Mesendoderm (in vitro differentiated cells): ENCODE results near the gene AAMP.

Experiments
- DNase-seq: peaks from one replicate; pipeline ENCODE4 v3.0.0; 2013
- H2AK5ac ChIP-seq: 2 replicates; pipeline ENCODE4 v1.6.1; 2013; ENCODE audit warnings: low read length, inconsistent platforms
- H2BK120ac ChIP-seq: 2 replicates; pipeline ENCODE4 v1.6.1; 2013; ENCODE audit warnings: low read depth, mild to moderate bottlenecking, low read length, moderate library complexity, mixed read lengths
- H2BK15ac ChIP-seq: replicated peaks from 2 replicates; pipeline ENCODE4 v1.6.1; 2013; ENCODE audit warnings: low read depth, mild to moderate bottlenecking, moderate library complexity
- H2BK5ac ChIP-seq: 2 replicates; pipeline ENCODE4 v1.6.1; 2013; ENCODE audit warnings: low read length, inconsistent platforms
- H3K18ac ChIP-seq: 2 replicates; pipeline ENCODE4 v1.6.1; 2013; ENCODE audit warnings: mild to moderate bottlenecking, low read length, mixed read lengths
- H3K23ac ChIP-seq: one replicate; pipeline ENCODE4 v1.6.1; 2013; ENCODE audit warnings: low read length
- H3K27ac ChIP-seq: 2 replicates; pipeline ENCODE4 v1.5.1; 2013; ENCODE audit warnings: low read depth, mild to moderate bottlenecking, inconsistent platforms, low read length, moderate library complexity
- H3K27me3 ChIP-seq: 2 replicates; pipeline ENCODE4 v1.6.1; 2013; ENCODE audit warnings: low read length, control low read depth, mild to moderate bottlenecking, inconsistent platforms; ENCODE audit not compliant: insufficient read depth, poor library complexity
- H3K36me3 ChIP-seq: 2 replicates; pipeline ENCODE4 v1.6.1; 2013; ENCODE audit warnings: low read length, inconsistent platforms; ENCODE audit not compliant: control insufficient read depth, insufficient read depth
- H3K4ac ChIP-seq: one replicate; pipeline ENCODE4 v1.6.1; 2013; ENCODE audit warnings: low read depth, mild to moderate bottlenecking, low read length, moderate library complexity
- H3K4me1 ChIP-seq: 2 replicates; pipeline ENCODE4 v1.6.1; 2013; ENCODE audit warnings: low read depth, low read length, inconsistent platforms; ENCODE audit not compliant: control insufficient read depth
- H3K4me2 ChIP-seq: 2 replicates; pipeline ENCODE4 v1.6.1; 2013; ENCODE audit warnings: low read length
- H3K4me3 ChIP-seq: 2 replicates; pipeline ENCODE4 v1.5.1; 2013; ENCODE audit warnings: mild to moderate bottlenecking, low read length
- H3K56ac ChIP-seq: one replicate; pipeline ENCODE4 v1.6.1; 2013; ENCODE audit warnings: low read length
- H3K79me1 ChIP-seq: 2 replicates; pipeline ENCODE4 v1.6.1; 2013; ENCODE audit warnings: low read length, inconsistent platforms
- H3K79me2 ChIP-seq: 2 replicates; pipeline ENCODE4 v1.6.1; 2013; ENCODE audit warnings: mild to moderate bottlenecking, low read length; ENCODE audit not compliant: control insufficient read depth, insufficient read depth
- H3K9ac ChIP-seq: 2 replicates; pipeline ENCODE4 v1.6.1; 2013; ENCODE audit warnings: low read length, inconsistent platforms
- H4K5ac ChIP-seq: one replicate; pipeline ENCODE4 v1.6.1; 2013; ENCODE audit warnings: low read length
- H4K8ac ChIP-seq: one replicate; pipeline ENCODE4 v1.6.1; 2013; ENCODE audit warnings: low read depth, mild to moderate bottlenecking, control low read depth, low read length, moderate library complexity
- WGBS: extraction: QIAGEN DNeasy Blood & Tissue Kit; methylation state at CpG from one replicate; pipeline ENCODE4 v1.1.7; 2013; ENCODE audit warnings: low lambda C conversion rate, missing lambda C conversion rate; ENCODE audit not compliant: insufficient coverage; ENCODE audit errors: extremely low coverage; 5-methylcytosine and 5-hydroxymethylcytosine counted together

The AAMP gene

GRCh38 chr2:218234521-218234920 lies 35.4 kb downstream of the AAMP start:
- H3K4me3 ChIP-seq, result no peak overlapping the region
- no peaks in the 10 kb centered on the region for H3K27me3 ChIP-seq
- H3K79me1 ChIP-seq, result peaks cover 3% of the 10 kb centered on the region
- H3K56ac ChIP-seq, result no peak overlapping the region
- no peak overlapping the region for H3K23ac ChIP-seq
- no peak overlapping the region for H4K8ac ChIP-seq
- no peaks in the 10 kb centered on the region for H3K79me2 ChIP-seq
- H3K4ac ChIP-seq, result no peak overlapping the region
- no peak overlapping the region for H3K9ac ChIP-seq
- no peak overlapping the region for H2AK5ac ChIP-seq
- H3K18ac ChIP-seq, result no peak overlapping the region
- H3K4me2 ChIP-seq, result no peak overlapping the region
- no CpG with 5 or more reads among the region's 3 CpGs for WGBS
- no peaks in the 10 kb centered on the region for H3K4me1 ChIP-seq
- peaks cover 19% of the 10 kb centered on the region for H3K36me3 ChIP-seq
- no peak for DNase-seq
- H3K27ac ChIP-seq, result no peak overlapping the region
- no peak overlapping the region for H2BK15ac ChIP-seq
- H2BK5ac ChIP-seq, result no peak overlapping the region
- no peak overlapping the region for H4K5ac ChIP-seq
- no peak overlapping the region for H2BK120ac ChIP-seq

GRCh38 chr2:218233543-218233942 lies 36.4 kb downstream of the AAMP start:
- Histone ChIP-seq H2AK5ac (no peak overlapping the region), H3K79me2 (no peaks in the 10 kb centered on the region), H3K79me1 (peaks cover 3% of the 10 kb centered on the region), H3K23ac (no peak overlapping the region), H2BK5ac (no peak overlapping the region), H3K4me3 (no peak overlapping the region), H3K9ac (no peak overlapping the region), H3K4me1 (no peaks in the 10 kb centered on the region), H3K27me3 (no peaks in the 10 kb centered on the region), H4K8ac (no peak overlapping the region), H2BK15ac (no peak overlapping the region), H2BK120ac (no peak overlapping the region), H3K4ac (no peak overlapping the region), H3K56ac (no peak overlapping the region), H3K36me3 (peaks cover 12% of the 10 kb centered on the region), H3K18ac (no peak overlapping the region), H4K5ac (no peak overlapping the region), H3K4me2 (no peak overlapping the region), H3K27ac (no peak overlapping the region)
- WGBS, result no CpG with 5 or more reads among the region's 4 CpGs
- no peak for DNase-seq

GRCh38 chr2:218230882-218231281 lies 39.1 kb downstream of the AAMP start:
- H3K79me1 ChIP-seq, result peaks cover 6% of the 10 kb centered on the region
- no peak overlapping the region for H2BK15ac ChIP-seq
- H4K8ac ChIP-seq, result no peak overlapping the region
- no peak overlapping the region for H3K4me2 ChIP-seq
- H3K23ac ChIP-seq, result no peak overlapping the region
- no peak overlapping the region for H2BK5ac ChIP-seq
- H3K18ac ChIP-seq, result no peak overlapping the region
- peaks cover 2% of the 10 kb centered on the region for H3K79me2 ChIP-seq
- H3K4me3 ChIP-seq, result no peak overlapping the region
- peak; percentile 48 for DNase-seq
- H3K4me1 ChIP-seq, result no peaks in the 10 kb centered on the region
- H2BK120ac ChIP-seq, result no peak overlapping the region
- WGBS, result no CpG with 5 or more reads among the region's 1 CpG
- no peak overlapping the region for H3K56ac ChIP-seq
- peaks cover 14% of the 10 kb centered on the region for H3K36me3 ChIP-seq
- no peak overlapping the region for H3K4ac ChIP-seq
- H2AK5ac ChIP-seq, result no peak overlapping the region
- no peak overlapping the region for H3K27ac ChIP-seq
- H4K5ac ChIP-seq, result no peak overlapping the region
- no peaks in the 10 kb centered on the region for H3K27me3 ChIP-seq
- H3K9ac ChIP-seq, result no peak overlapping the region

GRCh38 chr2:218229851-218230250 lies 40.1 kb downstream of the AAMP start:
- no peak for DNase-seq
- Histone ChIP-seq H3K23ac (no peak overlapping the region), H3K18ac (no peak overlapping the region), H3K4me2 (no peak overlapping the region), H3K79me1 (peaks cover 10% of the 10 kb centered on the region), H3K56ac (no peak overlapping the region), H3K9ac (no peak overlapping the region), H3K27ac (no peak overlapping the region), H3K27me3 (no peaks in the 10 kb centered on the region), H2BK120ac (no peak overlapping the region), H3K36me3 (peaks cover 14% of the 10 kb centered on the region), H3K4ac (no peak overlapping the region), H4K5ac (no peak overlapping the region), H2BK15ac (no peak overlapping the region), H3K4me3 (no peak overlapping the region), H3K4me1 (no peaks in the 10 kb centered on the region), H2BK5ac (no peak overlapping the region), H4K8ac (no peak overlapping the region), H2AK5ac (no peak overlapping the region), H3K79me2 (peaks cover 11% of the 10 kb centered on the region)
- no CpG with 5 or more reads among the region's 4 CpGs for WGBS

- WGBS, result no CpG with 5 or more reads among the region's 3 CpGs
- no peak overlapping the region for H3K18ac ChIP-seq
- no peak overlapping the region for H3K4me2 ChIP-seq
- H2BK15ac ChIP-seq, result no peak overlapping the region
- H3K4me1 ChIP-seq, result no peaks in the 10 kb centered on the region
- no peak for DNase-seq
- no peak overlapping the region for H2BK5ac ChIP-seq
- no peak overlapping the region for H3K9ac ChIP-seq
- H3K56ac ChIP-seq, result no peak overlapping the region
- no peak overlapping the region for H3K23ac ChIP-seq
- peaks cover 12% of the 10 kb centered on the region for H3K79me2 ChIP-seq
- H4K8ac ChIP-seq, result no peak overlapping the region
- no peak overlapping the region for H2BK120ac ChIP-seq
- H3K4ac ChIP-seq, result no peak overlapping the region
- H3K27ac ChIP-seq, result no peak overlapping the region
- H3K79me1 ChIP-seq, result peaks cover 10% of the 10 kb centered on the region
- H3K4me3 ChIP-seq, result no peak overlapping the region
- peaks cover 12% of the 10 kb centered on the region for H3K36me3 ChIP-seq
- H4K5ac ChIP-seq, result no peak overlapping the region
- H2AK5ac ChIP-seq, result no peak overlapping the region
- H3K27me3 ChIP-seq, result no peaks in the 10 kb centered on the region
Observed at GRCh38 chr2:218229239-218229638, 40.7 kb downstream of the AAMP start.

- no peak overlapping the region for H3K4me2 ChIP-seq
- no peak overlapping the region for H3K4me3 ChIP-seq
- H3K18ac ChIP-seq, result no peak overlapping the region
- no peaks in the 10 kb centered on the region for H3K4me1 ChIP-seq
- DNase-seq, result no peak
- peaks cover 19% of the 10 kb centered on the region for H3K79me2 ChIP-seq
- no CpG with 5 or more reads among the region's 6 CpGs for WGBS
- H3K9ac ChIP-seq, result no peak overlapping the region
- no peak overlapping the region for H3K23ac ChIP-seq
- H2BK15ac ChIP-seq, result no peak overlapping the region
- peaks cover 13% of the 10 kb centered on the region for H3K36me3 ChIP-seq
- H2BK5ac ChIP-seq, result no peak overlapping the region
- H3K56ac ChIP-seq, result no peak overlapping the region
- no peak overlapping the region for H2BK120ac ChIP-seq
- no peak overlapping the region for H3K4ac ChIP-seq
- H4K5ac ChIP-seq, result no peak overlapping the region
- no peak overlapping the region for H4K8ac ChIP-seq
- H3K79me1 ChIP-seq, result peaks cover 14% of the 10 kb centered on the region
- no peaks in the 10 kb centered on the region for H3K27me3 ChIP-seq
- no peak overlapping the region for H2AK5ac ChIP-seq
- H3K27ac ChIP-seq, result no peak overlapping the region
Observed at GRCh38 chr2:218228366-218229090, 41.4 kb downstream of the AAMP start.
